DMS153 (cell line): Measurements from ENCODE around the gene PDE3B.
"Not testable (repeated sequence)": the region's sequence is repeated elsewhere in the genome, so short reads cannot be mapped to it uniquely, and the experiment has no call there.

Experiments used
- DNase-seq: peaks from one replicate; lab custom pipeline; 2025; lab: John Stamatoyannopoulos, UW

The PDE3B gene

GRCh38 chr11:14812757-14813156 lies 169.2 kb downstream of the PDE3B start:
- DNase-seq, result no peak

GRCh38 chr11:14813516-14813915 lies 169.9 kb downstream of the PDE3B start:
- DNase-seq, result no peak

GRCh38 chr11:14818779-14819178 lies 175.2 kb downstream of the PDE3B start:
- no peak for DNase-seq

GRCh38 chr11:14819596-14819995 lies 176.0 kb downstream of the PDE3B start:
- DNase-seq, result no peak

DNA sequence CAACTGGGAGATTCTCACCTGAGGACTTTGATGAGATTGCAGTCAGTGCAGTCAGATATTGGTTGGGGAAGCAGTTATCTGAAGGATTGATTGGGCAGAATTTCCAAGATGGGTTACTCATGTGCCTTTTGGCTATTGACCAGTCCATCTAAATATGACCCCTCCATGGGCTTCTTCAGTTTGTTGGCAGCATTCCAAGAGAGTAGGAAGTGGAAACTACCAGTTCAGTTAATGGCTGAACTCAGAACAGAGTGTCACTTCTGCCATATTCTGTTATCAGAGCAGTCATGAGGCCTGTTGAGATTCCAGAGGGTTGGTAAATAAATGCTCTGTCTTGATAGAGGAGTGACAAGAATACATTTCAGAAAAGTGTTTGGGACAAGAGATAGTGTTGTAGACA lies 177.4 kb downstream of the PDE3B start:
- no peak for DNase-seq

- DNase-seq, result no peak
These were observed 183.0 kb downstream of the PDE3B start for GRCh38 chr11:14826600-14826999.

DNA sequence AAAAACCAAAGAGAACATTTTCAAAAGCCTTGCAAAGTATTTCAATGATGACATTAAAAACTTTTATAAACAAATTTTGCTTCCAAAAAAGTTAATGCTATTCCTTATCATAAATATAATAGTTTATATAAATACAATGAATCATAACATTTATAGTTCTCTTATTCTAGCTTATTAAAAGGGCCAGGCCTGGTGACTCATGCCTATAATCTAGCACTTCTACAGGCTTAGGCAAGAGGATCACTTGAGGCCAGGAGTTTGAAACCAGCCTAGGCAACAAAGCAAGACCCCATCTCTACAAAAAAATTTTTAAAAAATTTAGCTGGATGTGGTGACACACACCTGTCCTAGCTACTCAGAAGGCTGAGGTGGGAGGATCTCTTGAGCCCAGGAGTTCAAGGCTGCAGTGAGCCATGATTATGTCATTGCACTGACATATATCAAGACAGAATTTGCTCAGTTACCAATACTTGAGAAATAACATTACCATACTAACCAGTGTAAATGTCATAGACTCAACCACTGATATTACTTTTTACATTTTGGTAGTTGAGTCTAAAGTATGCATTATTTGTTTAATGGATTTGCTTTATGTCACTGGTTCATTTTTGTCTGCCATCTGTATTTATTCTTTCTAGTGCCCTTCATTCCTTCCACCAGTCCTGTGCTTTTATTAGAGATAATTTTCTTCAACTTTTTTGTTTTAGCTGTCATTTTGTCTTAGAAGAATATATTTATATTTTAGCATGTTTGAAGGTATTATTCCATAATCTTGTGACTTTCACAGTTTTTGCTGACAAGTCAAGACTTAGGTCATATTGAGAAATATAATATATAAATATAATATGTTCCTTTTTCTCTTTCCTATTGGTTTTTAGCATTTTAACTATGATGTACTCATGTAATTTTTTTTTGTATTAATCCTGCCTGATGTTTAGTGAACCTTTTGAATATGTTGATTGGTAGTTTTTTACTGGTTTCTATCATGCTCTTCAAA lies 192.2 kb downstream of the PDE3B start:
- DNase-seq, result no peak

- DNase-seq, result no peak
These were observed 198.4 kb downstream of the PDE3B start for GRCh38 chr11:14842002-14842401.

- no peak for DNase-seq
These were observed 209.1 kb downstream of the PDE3B start for GRCh38 chr11:14852571-14853177.

- DNase-seq, result no peak
These were observed 210.5 kb downstream of the PDE3B start for GRCh38 chr11:14854057-14854456.

DNA sequence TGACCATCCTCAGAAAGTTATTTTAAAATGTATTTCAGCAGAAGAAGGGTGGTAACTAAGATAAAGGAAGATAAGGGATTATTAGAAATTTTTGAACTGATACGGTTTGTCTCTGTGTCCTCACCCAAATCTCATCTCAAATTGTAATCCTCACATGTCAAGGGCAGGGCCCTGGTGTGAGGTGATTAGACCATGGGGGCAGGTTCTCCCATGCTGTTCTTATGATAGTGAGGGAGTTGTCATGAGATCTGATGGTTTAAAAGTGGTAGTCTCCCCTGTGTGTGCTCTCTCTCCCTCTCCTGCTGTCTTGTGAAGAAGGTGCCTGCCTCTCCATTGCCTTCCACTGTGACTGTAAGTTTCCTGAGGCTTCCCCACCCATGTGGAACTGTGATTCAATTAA lies 212.3 kb downstream of the PDE3B start:
- no peak for DNase-seq

DNA sequence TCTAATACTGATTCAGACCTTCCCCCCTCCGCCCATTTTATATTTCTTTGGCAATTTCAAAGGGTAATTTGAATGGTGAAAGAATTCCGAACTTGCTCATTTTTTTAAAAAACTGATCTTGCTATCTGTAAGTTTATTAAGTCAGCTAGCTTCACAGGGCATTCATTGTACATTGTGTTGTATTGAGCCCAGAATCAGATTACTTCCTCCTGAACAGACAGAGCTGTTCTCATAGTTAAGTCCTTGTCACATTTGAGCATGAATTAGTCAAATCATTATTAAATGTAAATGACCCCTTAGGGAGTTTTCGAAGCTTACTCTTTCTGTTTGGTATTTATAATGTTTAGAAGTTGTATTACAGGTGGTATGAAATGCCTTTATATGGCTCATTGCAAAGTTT lies 214.0 kb downstream of the PDE3B start:
- DNase-seq, result no peak

- DNase-seq, result no peak
These were observed 214.8 kb downstream of the PDE3B start for GRCh38 chr11:14858404-14858803.

DNA sequence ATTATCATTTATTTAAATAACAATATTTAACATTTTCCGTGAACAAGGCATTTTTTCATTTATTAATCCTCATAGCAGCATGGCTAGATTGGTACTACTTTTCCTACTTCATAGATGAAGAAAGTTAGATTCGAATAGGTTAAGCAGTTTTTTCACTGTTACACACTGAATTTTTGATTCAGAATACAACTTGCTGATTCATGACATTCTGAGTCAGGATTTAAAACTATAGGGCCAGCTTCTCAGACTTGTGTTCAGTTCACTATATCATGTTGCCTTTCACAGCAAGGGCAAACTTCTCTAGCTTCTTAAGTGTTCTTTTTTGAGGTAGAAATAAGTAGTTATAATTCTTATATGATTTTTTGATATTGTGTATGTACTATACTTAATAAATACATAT lies 216.9 kb downstream of the PDE3B start:
- DNase-seq, result no peak

DNA sequence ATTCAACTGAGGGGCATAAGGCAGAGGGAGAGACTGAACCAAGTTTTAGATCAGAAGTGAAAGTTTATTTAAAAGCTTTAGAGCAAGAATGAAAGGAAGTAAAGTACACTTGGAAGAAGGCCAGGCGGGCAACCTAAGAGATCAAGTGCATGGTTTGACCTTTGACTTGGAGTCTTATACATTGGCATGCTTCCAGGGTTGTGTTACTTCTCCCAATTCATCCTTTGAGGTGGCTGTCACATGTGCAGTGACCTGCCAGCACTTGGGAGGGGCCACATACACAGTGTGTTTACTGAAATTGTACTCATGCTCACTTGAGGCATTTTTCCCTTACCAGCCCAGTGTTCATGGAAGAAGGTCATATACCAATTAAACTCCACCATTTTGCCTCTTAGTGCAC lies 218.1 kb downstream of the PDE3B start:
- no peak for DNase-seq

- not testable (repeated sequence) for DNase-seq
These were observed 220.2 kb downstream of the PDE3B start for GRCh38 chr11:14863775-14864174.

GRCh38 chr11:14872032-14872431 lies 228.4 kb downstream of the PDE3B start:
- DNase-seq, result no peak

DNA sequence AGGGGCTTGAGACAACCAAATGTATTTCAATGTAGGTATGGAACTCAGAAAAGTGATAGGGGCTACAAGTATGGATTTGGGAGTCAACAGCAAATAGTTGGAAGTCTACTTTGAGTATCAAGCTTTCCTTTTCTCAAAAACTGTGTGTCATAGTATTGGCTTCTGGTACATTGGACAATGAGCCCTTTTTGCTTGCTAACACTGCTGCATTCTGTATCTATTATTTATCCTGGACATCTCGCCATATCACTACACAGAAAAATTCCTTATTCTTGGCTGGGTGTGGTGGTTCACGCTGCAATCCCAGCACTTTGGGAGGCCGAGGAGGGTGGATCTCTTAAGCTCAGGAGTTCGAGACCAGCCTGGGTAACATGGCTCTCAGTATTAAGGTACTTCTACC lies 230.0 kb downstream of the PDE3B start:
- no peak for DNase-seq

GRCh38 chr11:14875163-14875562 lies 231.6 kb downstream of the PDE3B start:
- no peak for DNase-seq

GRCh38 chr11:14881576-14882193 lies 238.1 kb downstream of the PDE3B start:
- no peak for DNase-seq

GRCh38 chr11:14882196-14882595 lies 238.6 kb downstream of the PDE3B start:
- no peak for DNase-seq

- DNase-seq, result not testable (repeated sequence)
These were observed 240.1 kb downstream of the PDE3B start for GRCh38 chr11:14883683-14884082.
